Measurements from ENCODE around the gene CCN5. TPM values are rescaled to one million over a fixed set of nuclear protein-coding genes. Genes with fewer than 3 reads are reported as not detected.

Gene CCN5
- total and polyA plus RNA-seq, 2 experiments from 2014 or later, result 23.6 to 47.3 TPM

DNA sequence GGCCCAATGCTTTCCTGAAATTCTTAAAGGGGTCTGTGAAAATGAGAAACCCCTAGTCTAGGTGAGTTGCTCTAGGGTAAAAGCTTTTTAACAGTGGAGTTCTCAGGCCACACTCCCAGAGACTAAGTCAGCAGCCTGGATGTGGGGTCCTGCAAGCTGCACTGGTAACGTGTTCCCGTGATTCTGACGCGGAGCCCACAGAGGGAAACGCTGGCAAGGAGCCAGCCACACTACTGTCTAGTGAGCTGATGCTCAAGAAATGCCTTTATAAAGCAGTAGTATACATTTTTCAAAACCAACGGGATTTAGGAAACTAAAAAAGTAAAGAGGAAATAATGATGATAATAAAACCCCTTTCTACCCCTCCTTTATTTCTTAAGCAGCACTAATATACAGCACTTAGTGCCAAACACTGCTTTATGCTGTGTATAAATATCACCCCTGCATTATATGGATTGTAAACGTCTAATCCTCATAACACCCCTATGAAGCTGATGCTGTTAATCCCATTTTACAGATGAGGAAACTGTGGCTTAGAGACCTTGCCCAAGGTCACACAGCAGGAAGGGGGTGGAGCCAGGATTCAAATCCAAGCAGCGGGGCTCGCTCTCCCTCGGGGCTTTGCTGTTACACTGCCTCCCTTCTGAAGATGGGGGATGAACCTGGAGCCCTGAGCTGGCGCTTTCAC, 55.5 kb downstream of the CCN5 start:
- Histone ChIP-seq H3K36me3 (ENCODE audit: low read depth) (no peaks in the 10 kb centered on the region), H3F3A (ENCODE audit: insufficient read depth) (no peaks in the 10 kb centered on the region), H3K9ac (no peak overlapping the region), H4K20me1 (ENCODE audit: insufficient read depth) (no peaks in the 10 kb centered on the region), H3K27ac (no peak overlapping the region), H3K4me2 (ENCODE audit: unreplicated experiment) (no peak overlapping the region), H2AFZ (no peak overlapping the region), H3K4me3 (no peak overlapping the region), H3K4me1 (ENCODE audit: insufficient read depth) (no peaks in the 10 kb centered on the region), H3K9me3 (ENCODE audit: low read depth) (no peaks in the 10 kb centered on the region), H3K79me2 (ENCODE audit: insufficient read depth) (no peaks in the 10 kb centered on the region), H3K9me2 (ENCODE audit: insufficient read depth) (no peaks in the 10 kb centered on the region), H3K27me3 (replicated peaks; ENCODE audit: insufficient read depth) (peaks cover 26% of the 10 kb centered on the region)
- TF ChIP-seq EZH2 (IDR thresholded peaks at IDR 0.05; ENCODE audit: insufficient read depth, poor library complexity, severe bottlenecking) (no peak), EZH2phosphoT487 (IDR thresholded peaks at IDR 0.05; ENCODE audit: insufficient read depth, low read depth) (no peak)
- no peak for DNase-seq
- in situ Hi-C loops (cut with MboI), result no loop called here
- 55 to 56% methylated on average over 11 of the region's 11 CpGs for WGBS, 2 experiments (ENCODE audit: low coverage in 1 of 2, low lambda C conversion rate in 2 of 2, missing lambda C conversion rate in 2 of 2)

DNA sequence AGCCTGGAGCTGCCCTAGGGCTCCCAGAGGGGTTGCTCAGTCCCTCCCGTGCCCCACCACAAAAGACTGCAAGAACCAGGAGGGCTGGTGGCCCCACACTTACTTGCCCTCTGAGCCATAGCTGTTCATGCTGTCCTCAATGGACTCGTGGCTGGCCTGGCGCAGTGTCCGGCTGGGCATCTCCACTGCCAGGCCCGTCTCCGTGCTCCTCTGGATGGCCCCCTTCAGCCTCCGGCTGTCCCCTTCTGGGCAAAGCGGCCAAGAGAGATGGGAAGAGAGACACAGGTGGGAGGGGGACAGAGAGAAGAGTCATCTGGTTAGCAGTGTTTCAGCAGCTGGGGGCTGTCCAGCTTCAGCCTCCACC, 56.0 kb downstream of the CCN5 start:
- Histone ChIP-seq H2AFZ (no peak overlapping the region), H3K27me3 (replicated peaks; ENCODE audit: insufficient read depth) (peaks cover 26% of the 10 kb centered on the region), H3K36me3 (ENCODE audit: low read depth) (no peaks in the 10 kb centered on the region), H3K79me2 (ENCODE audit: insufficient read depth) (no peaks in the 10 kb centered on the region), H3K4me1 (ENCODE audit: insufficient read depth) (no peaks in the 10 kb centered on the region), H4K20me1 (ENCODE audit: insufficient read depth) (no peaks in the 10 kb centered on the region), H3K9me3 (ENCODE audit: low read depth) (no peaks in the 10 kb centered on the region), H3K9me2 (ENCODE audit: insufficient read depth) (no peaks in the 10 kb centered on the region), H3F3A (ENCODE audit: insufficient read depth) (no peaks in the 10 kb centered on the region), H3K4me3 (no peak overlapping the region), H3K27ac (no peak overlapping the region), H3K9ac (no peak overlapping the region), H3K4me2 (ENCODE audit: unreplicated experiment) (no peak overlapping the region)
- in situ Hi-C loops (cut with MboI), result no loop called here
- no peak for DNase-seq
- TF ChIP-seq EZH2 (IDR thresholded peaks at IDR 0.05; ENCODE audit: insufficient read depth, poor library complexity, severe bottlenecking) (no peak), EZH2phosphoT487 (IDR thresholded peaks at IDR 0.05; ENCODE audit: insufficient read depth, low read depth) (no peak)
- WGBS, 2 experiments (ENCODE audit: low coverage in 1 of 2, low lambda C conversion rate in 2 of 2, missing lambda C conversion rate in 2 of 2), result 63 to 69% methylated on average over 8 of the region's 8 CpGs

DNA sequence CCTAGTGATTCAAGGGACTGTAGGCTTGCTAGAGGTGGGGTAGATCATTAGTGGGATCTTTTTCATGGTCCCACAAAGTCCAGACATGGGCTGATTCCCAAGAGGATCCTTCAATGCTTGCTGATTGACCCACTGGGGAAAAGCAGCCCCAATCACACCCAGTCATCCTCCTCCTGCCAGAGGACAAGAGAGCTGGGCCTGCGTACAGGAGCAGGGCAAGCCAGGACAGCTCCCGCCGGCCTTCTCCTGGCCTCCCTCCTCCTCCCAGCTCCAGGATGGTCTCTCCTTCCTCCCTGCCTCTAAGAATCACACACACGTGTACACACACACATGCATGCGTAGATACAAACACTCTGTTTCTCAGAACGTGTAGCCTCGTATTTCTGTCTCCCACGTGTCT, 57.5 kb downstream of the CCN5 start:
- Histone ChIP-seq H3K36me3 (ENCODE audit: low read depth) (no peaks in the 10 kb centered on the region), H3K27ac (no peak overlapping the region), H2AFZ (no peak overlapping the region), H3K79me2 (ENCODE audit: insufficient read depth) (no peaks in the 10 kb centered on the region), H3K27me3 (replicated peaks; ENCODE audit: insufficient read depth) (peaks cover 23% of the 10 kb centered on the region), H3K4me2 (ENCODE audit: unreplicated experiment) (no peak overlapping the region), H3F3A (ENCODE audit: insufficient read depth) (no peaks in the 10 kb centered on the region), H3K9ac (no peak overlapping the region), H3K9me2 (ENCODE audit: insufficient read depth) (no peaks in the 10 kb centered on the region), H4K20me1 (ENCODE audit: insufficient read depth) (no peaks in the 10 kb centered on the region), H3K4me1 (ENCODE audit: insufficient read depth) (no peaks in the 10 kb centered on the region), H3K4me3 (no peak overlapping the region), H3K9me3 (ENCODE audit: low read depth) (no peaks in the 10 kb centered on the region)
- WGBS, 2 experiments (ENCODE audit: low coverage in 1 of 2, low lambda C conversion rate in 2 of 2, missing lambda C conversion rate in 2 of 2), result 35 to 40% methylated on average over 8 of the region's 8 CpGs
- DNase-seq, result no peak
- in situ Hi-C loops (cut with MboI), result no loop called here
- TF ChIP-seq EZH2phosphoT487 (IDR thresholded peaks at IDR 0.05; ENCODE audit: insufficient read depth, low read depth) (no peak), EZH2 (IDR thresholded peaks at IDR 0.05; ENCODE audit: insufficient read depth, poor library complexity, severe bottlenecking) (no peak)

DNA sequence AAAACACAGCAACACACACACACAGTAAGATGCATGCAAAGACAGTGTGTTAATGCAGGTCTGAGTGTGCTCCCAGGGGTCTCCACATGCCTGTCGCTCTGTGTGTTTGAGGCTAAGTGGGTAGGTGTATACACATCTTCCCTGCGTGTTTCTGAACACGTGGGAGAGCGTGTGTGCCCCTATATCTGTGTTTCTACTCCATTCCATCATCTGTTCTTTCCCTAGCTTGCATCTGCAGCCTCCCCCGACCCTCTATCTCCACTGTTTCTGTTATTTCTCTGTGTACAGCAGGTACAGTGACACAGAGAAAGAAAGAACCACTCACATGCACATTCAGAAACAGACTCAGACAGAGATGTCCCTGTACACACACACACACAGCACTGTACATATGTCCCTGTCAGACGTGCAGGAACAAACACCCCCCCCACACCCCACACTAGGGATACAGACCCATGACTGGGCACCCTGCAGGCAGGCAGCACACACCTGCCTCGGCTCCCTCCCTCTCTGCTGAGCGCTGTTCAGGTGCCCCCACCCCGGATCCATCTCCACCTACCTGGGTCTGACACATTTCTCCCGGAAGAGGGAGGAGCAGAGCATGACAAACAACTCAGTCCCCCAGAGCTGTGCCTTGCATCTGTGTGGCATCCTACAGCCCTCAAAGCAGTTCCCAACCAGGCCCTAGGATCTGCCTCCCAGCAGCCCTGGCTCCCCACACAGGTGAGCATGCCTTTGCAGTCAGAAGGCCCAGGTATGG, 58.1 kb downstream of the CCN5 start:
- in situ Hi-C loops (cut with MboI), result no loop called here
- H4K20me1 ChIP-seq (ENCODE audit: insufficient read depth), result no peaks in the 10 kb centered on the region
- no peak overlapping the region for H3K9ac ChIP-seq
- no peak overlapping the region for H3K27ac ChIP-seq
- H2AFZ ChIP-seq, result no peak overlapping the region
- H3K9me2 ChIP-seq (ENCODE audit: insufficient read depth), result no peaks in the 10 kb centered on the region
- no peak for TF ChIP-seq EZH2phosphoT487 (IDR thresholded peaks at IDR 0.05; ENCODE audit: insufficient read depth, low read depth)
- no peak for TF ChIP-seq EZH2 (IDR thresholded peaks at IDR 0.05; ENCODE audit: insufficient read depth, poor library complexity, severe bottlenecking)
- no peaks in the 10 kb centered on the region for H3K79me2 ChIP-seq (ENCODE audit: insufficient read depth)
- H3K9me3 ChIP-seq (ENCODE audit: low read depth), result no peaks in the 10 kb centered on the region
- H3F3A ChIP-seq (ENCODE audit: insufficient read depth), result no peaks in the 10 kb centered on the region
- no peak for DNase-seq
- no peaks in the 10 kb centered on the region for H3K36me3 ChIP-seq (ENCODE audit: low read depth)
- peaks cover 21% of the 10 kb centered on the region for H3K27me3 ChIP-seq (replicated peaks; ENCODE audit: insufficient read depth)
- H3K4me3 ChIP-seq, result no peak overlapping the region
- no peaks in the 10 kb centered on the region for H3K4me1 ChIP-seq (ENCODE audit: insufficient read depth)
- 18 to 21% methylated on average over 8 to 10 of the region's 10 CpGs for WGBS, 2 experiments (ENCODE audit: low coverage in 1 of 2, low lambda C conversion rate in 2 of 2, missing lambda C conversion rate in 2 of 2)
- H3K4me2 ChIP-seq (ENCODE audit: unreplicated experiment), result no peak overlapping the region
